IMR-90 (cell line): ENCODE measurements around the gene TCF4.

ENCODE experiments used
- CHD1 ChIP-seq: IDR thresholded peaks from 2 replicates; pipeline ENCODE4 v1.6.1; 2012; ENCODE audit warnings: low read depth, low read length, improper control_type of control experiment
- POLR2A ChIP-seq: IDR thresholded peaks from 2 replicates; pipeline ENCODE4 v1.6.1; 2012; ENCODE audit warnings: mild to moderate bottlenecking, low read depth, low read length
- TF ChIP-seq, protein P1 (sequence below): conservative IDR thresholded peaks from 2 replicates; pipeline ENCODE4 v1.5.1; 2012; ENCODE audit warnings: mild to moderate bottlenecking, low read depth, low read length, improper control_type of control experiment
- TF ChIP-seq, protein P2 (sequence below): fragments of 150-350 bp; IDR thresholded peaks from 2 replicates; pipeline ENCODE4 v1.6.1; 2017; ENCODE audit warnings: mild to moderate bottlenecking, antibody characterized with exemption, low read length, low read depth

DNA sequence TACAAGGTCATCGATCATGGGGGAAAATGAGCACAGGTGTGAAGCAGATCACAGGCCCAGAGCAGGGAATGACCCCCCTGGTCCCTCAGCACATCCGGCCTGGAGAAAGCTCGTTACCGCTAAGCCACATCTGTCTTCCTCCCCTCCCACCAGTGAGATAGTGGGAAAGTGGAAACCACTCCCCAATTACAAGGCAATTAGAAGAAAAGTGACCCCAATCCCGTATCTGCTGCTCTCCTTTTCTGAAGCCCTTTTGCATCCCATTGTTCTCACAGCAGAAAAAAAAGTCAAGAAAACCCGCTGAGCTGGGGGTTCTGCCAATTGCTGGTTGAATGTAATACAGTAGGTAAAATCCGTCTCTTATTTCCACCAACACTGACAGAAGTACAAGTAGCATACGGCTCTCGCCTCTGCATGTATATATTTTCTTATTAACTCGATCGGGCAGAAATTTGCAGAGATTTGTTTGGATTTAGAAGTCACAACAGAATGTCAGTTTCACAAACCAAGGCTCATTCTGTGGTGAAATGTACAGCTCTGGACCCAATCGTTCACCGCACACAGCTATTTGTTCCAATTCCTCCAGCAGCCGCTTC, 287.0 kb downstream of the TCF4 start:
- TF ChIP-seq, protein P1, sequence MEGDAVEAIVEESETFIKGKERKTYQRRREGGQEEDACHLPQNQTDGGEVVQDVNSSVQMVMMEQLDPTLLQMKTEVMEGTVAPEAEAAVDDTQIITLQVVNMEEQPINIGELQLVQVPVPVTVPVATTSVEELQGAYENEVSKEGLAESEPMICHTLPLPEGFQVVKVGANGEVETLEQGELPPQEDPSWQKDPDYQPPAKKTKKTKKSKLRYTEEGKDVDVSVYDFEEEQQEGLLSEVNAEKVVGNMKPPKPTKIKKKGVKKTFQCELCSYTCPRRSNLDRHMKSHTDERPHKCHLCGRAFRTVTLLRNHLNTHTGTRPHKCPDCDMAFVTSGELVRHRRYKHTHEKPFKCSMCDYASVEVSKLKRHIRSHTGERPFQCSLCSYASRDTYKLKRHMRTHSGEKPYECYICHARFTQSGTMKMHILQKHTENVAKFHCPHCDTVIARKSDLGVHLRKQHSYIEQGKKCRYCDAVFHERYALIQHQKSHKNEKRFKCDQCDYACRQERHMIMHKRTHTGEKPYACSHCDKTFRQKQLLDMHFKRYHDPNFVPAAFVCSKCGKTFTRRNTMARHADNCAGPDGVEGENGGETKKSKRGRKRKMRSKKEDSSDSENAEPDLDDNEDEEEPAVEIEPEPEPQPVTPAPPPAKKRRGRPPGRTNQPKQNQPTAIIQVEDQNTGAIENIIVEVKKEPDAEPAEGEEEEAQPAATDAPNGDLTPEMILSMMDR = no peak
- TF ChIP-seq POLR2A (no peak), CHD1 (no peak)
- TF ChIP-seq, protein P2, sequence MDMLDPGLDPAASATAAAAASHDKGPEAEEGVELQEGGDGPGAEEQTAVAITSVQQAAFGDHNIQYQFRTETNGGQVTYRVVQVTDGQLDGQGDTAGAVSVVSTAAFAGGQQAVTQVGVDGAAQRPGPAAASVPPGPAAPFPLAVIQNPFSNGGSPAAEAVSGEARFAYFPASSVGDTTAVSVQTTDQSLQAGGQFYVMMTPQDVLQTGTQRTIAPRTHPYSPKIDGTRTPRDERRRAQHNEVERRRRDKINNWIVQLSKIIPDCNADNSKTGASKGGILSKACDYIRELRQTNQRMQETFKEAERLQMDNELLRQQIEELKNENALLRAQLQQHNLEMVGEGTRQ = no peak
